Transverse colon (tissue), 4 donors: ENCODE results near the gene DNAJB11. TPM values are rescaled to one million over a fixed set of nuclear protein-coding genes. Genes with fewer than 3 reads are reported as not detected.

Source experiments
- DNase-seq: peaks from one replicate; pipeline ENCODE4 v3.0.0-alpha.2; 2019
- H3K27ac ChIP-seq, 4 donors: fragments of 200-600 bp; sonication (generic); 2 replicates each; pipeline ENCODE4 v1.5.1; 2016 to 2018; ENCODE audit warnings: inconsistent platforms in 4 of 4
- H3K27me3 ChIP-seq: fragments of 200-600 bp; sonication (generic); 2 replicates; pipeline ENCODE4 v1.5.1; 2017; ENCODE audit warnings: inconsistent platforms
- H3K36me3 ChIP-seq, 4 donors: fragments of 200-600 bp; sonication (generic); 2 replicates each; pipeline ENCODE4 v1.5.1; 2017 to 2019; ENCODE audit warnings: inconsistent platforms in 4 of 4
- H3K4me1 ChIP-seq, 4 donors: fragments of 200-600 bp; sonication (generic); 2 replicates each; pipeline ENCODE4 v1.5.1; 2017 to 2020; ENCODE audit warnings: inconsistent platforms in 4 of 4
- H3K4me3 ChIP-seq, 4 donors: fragments of 200-600 bp; sonication (generic); 1 replicate in 1 of 4; 2 replicates in 3 of 4; pipeline versions ENCODE4 v1.5.1 to v1.6.1; 2017 to 2019; ENCODE audit warnings: inconsistent platforms in 4 of 4
- H3K9me3 ChIP-seq, 2 donors: fragments of 200-600 bp; sonication (generic); 2 replicates each; pipeline ENCODE4 v1.5.1; 2017 to 2019; ENCODE audit warnings: inconsistent platforms in 2 of 2
- CTCF ChIP-seq, 5 experiments: fragments of 200-600 bp in 3 of 5; fragments of 450-650 bp in 2 of 5; sonication (generic) in 3 of 5; IDR thresholded peaks; 1 replicate in 2 of 5; 2 replicates in 3 of 5; pipeline ENCODE4 v1.5.1; 2016 to 2017; ENCODE audit warnings: antibody characterized with exemption in 5 of 5, inconsistent platforms in 3 of 5, mild to moderate bottlenecking in 2 of 5, moderate library complexity in 1 of 5
- EP300 ChIP-seq: sonication (generic); formaldehyde crosslinking; IDR thresholded peaks from one replicate; pipeline ENCODE4 v1.6.1; 2017; ENCODE audit warnings: antibody characterized with exemption, low read depth
- POLR2A ChIP-seq: fragments of 450-650 bp; IDR thresholded peaks from one replicate; pipeline ENCODE4 v1.6.1; 2016; ENCODE audit warnings: antibody characterized with exemption, mild to moderate bottlenecking, moderate library complexity
- POLR2AphosphoS5 ChIP-seq, 3 donors: sonication (generic); formaldehyde crosslinking; IDR thresholded peaks; one replicate each; pipeline ENCODE4 v1.6.1; 2016; ENCODE audit warnings: antibody characterized with exemption in 3 of 3
- WGBS, 2 donors: methylation state at CpG; one replicate each; pipeline ENCODE4 v1.1.5; 2018; ENCODE audit warnings: low coverage in 1 of 2; 5-methylcytosine and 5-hydroxymethylcytosine counted together
- in situ Hi-C, 4 donors: fragments of 200-750 bp; cut with MboI; loops; one replicate each; pipeline versions ENCODE4 v1.15.0 to v1.15.1; 2017; ENCODE audit warnings: low sequenced_read_pairs in 3 of 4, low pct_ligation_motif_present in 1 of 4, low pct_unique_long_range_greater_than_20kb in 1 of 4
- intact Hi-C: fragments of 100-400 bp; cut with DNase I; formaldehyde crosslinking; loops from one replicate; pipeline ENCODE4 v1.15.1; 2023; ENCODE audit warnings: low total_unique reads
- total RNA-seq, 4 donors: library from RNA; depleted of rRNA; stranded (reverse); fragments of >200 nt; gene quantifications; one replicate each; pipeline ENCODE4 v1.1.0, GENCODE V29; 2016

Gene DNAJB11
- total RNA-seq, 4 donors from 2014 or later = 15.7 to 50.0 (median 29.4) TPM

GRCh38 chr3:186544281-186544680, 26.2 kb upstream of the DNAJB11 start, which contains the start of gene CRYGS:
Gene CRYGS, minus strand, starts transcription at chr3:186544380. Its CDS starts 54 bp downstream, at chr3:186544326.
- no peaks in the 10 kb centered on the region for H3K9me3 ChIP-seq
- H3K27ac ChIP-seq = no peak within 1 kb of the TSS
- H3K27me3 ChIP-seq = no peaks in the 10 kb centered on the region
- intact Hi-C loops (loop anchor here (10.0 kb wide), 1 partner anchor 569 kb away; no protein-coding TSS in a partner anchor), in situ Hi-C loops (loop anchor here in 2 of 4 donors (10.0 to 25.0 kb wide), 2 partner anchors 289 to 557 kb away; no protein-coding TSS in a partner anchor)
- H3K4me1 ChIP-seq = peaks cover 0 to 5% (median 2%) of the 10 kb centered on the region in 4 donors
- no peak for TF ChIP-seq POLR2AphosphoS5 (IDR thresholded peaks at IDR 0.05)
- TF ChIP-seq POLR2A = no peak
- TF ChIP-seq EP300 = no peak
- TF ChIP-seq CTCF (IDR thresholded peaks at IDR 0.05) = no peak
- WGBS, 2 donors = 82 to 89% methylated on average over 2 of the region's 2 CpGs
- no peak for DNase-seq
- no peak within 1 kb of the TSS for H3K4me3 ChIP-seq
- H3K36me3 ChIP-seq = peaks cover 0 to 16% (median 5%) of the 10 kb centered on the region in 4 donors

- DNase-seq = no peak
- intact Hi-C loops = loop anchor here (10.0 kb wide), 1 partner anchor 575 kb away; no protein-coding TSS in a partner anchor
- Histone ChIP-seq H3K9me3 (no peaks in the 10 kb centered on the region), H3K36me3 (peaks cover 0 to 41% (median 2%) of the 10 kb centered on the region in 4 donors), H3K27ac (no peak overlapping the region), H3K27me3 (no peaks in the 10 kb centered on the region), H3K4me3 (no peak overlapping the region), H3K4me1 (peaks cover 0 to 16% (median 0%) of the 10 kb centered on the region in 4 donors)
- TF ChIP-seq POLR2AphosphoS5 (IDR thresholded peaks at IDR 0.05) (no peak), POLR2A (no peak), CTCF (IDR thresholded peaks at IDR 0.05) (no peak), EP300 (no peak)
- in situ Hi-C loops = loop anchor here in 2 of 4 donors (10.0 to 25.0 kb wide), 2 partner anchors 295 to 562 kb away; no protein-coding TSS in a partner anchor
- WGBS, 2 donors = 95 to 98% methylated on average over 3 of the region's 3 CpGs
Measured at GRCh38 chr3:186549497-186549896, 21.0 kb upstream of the DNAJB11 start.

GRCh38 chr3:186551387-186551786, 19.1 kb upstream of the DNAJB11 start:
- Histone ChIP-seq H3K27ac (no peak overlapping the region), H3K9me3 (no peaks in the 10 kb centered on the region), H3K27me3 (no peaks in the 10 kb centered on the region), H3K36me3 (peaks cover 0 to 50% (median 12%) of the 10 kb centered on the region in 4 donors), H3K4me3 (no peak overlapping the region), H3K4me1 (peaks cover 0 to 16% (median 0%) of the 10 kb centered on the region in 4 donors)
- intact Hi-C loops = no loop called here
- TF ChIP-seq POLR2A = no peak
- no peak for TF ChIP-seq CTCF (IDR thresholded peaks at IDR 0.05)
- TF ChIP-seq EP300 = no peak
- no peak for TF ChIP-seq POLR2AphosphoS5 (IDR thresholded peaks at IDR 0.05)
- in situ Hi-C loops = no loop called here
- DNase-seq = no peak
- 93 to 100% methylated on average over 3 to 6 of the region's 6 CpGs for WGBS, 2 donors

GRCh38 chr3:186552408-186553031, 18.0 kb upstream of the DNAJB11 start:
- TF ChIP-seq POLR2AphosphoS5 (IDR thresholded peaks at IDR 0.05) = no peak
- no peak for TF ChIP-seq POLR2A
- TF ChIP-seq EP300 = no peak
- 59% methylated on average over 5 of the region's 5 CpGs for WGBS, 2 donors

More at GRCh38 chr3:186552408-186553031, 18.0 kb upstream of the DNAJB11 start:
- H3K4me1 ChIP-seq = peaks cover 0 to 16% (median 0%) of the 10 kb centered on the region in 4 donors
- peaks cover 0 to 61% (median 12%) of the 10 kb centered on the region in 4 donors for H3K36me3 ChIP-seq
- no peaks in the 10 kb centered on the region for H3K27me3 ChIP-seq
- no peaks in the 10 kb centered on the region for H3K9me3 ChIP-seq
- no peak overlapping the region for H3K4me3 ChIP-seq
- H3K27ac ChIP-seq = no peak overlapping the region
- no peak for DNase-seq
- intact Hi-C loops = no loop called here
- in situ Hi-C loops = no loop called here
